Measurements from ENCODE around the gene ERC2.

The ERC2 gene

GRCh38 chr3:55585856-55586255 is 882.4 kb downstream of the ERC2 start:
- H3K4me3 ChIP-seq (ENCODE audit: low read depth, low read length) = no peak overlapping the region
- H3K27ac ChIP-seq = no peak overlapping the region
- TF ChIP-seq CTCF (IDR thresholded peaks at IDR 0.05) = no peak
- no peaks in the 10 kb centered on the region for H3K4me1 ChIP-seq
- no peaks in the 10 kb centered on the region for H3K79me2 ChIP-seq
- H2AFZ ChIP-seq = no peak overlapping the region
- no peaks in the 10 kb centered on the region for H3K36me3 ChIP-seq (ENCODE audit: control insufficient read depth, insufficient read depth, low read length)
- no peaks in the 10 kb centered on the region for H3K9me3 ChIP-seq (ENCODE audit: control insufficient read depth, low read length)
- no peak overlapping the region for H3K9ac ChIP-seq
- H3K27me3 ChIP-seq (ENCODE audit: control insufficient read depth, insufficient read depth, low read length) = no peaks in the 10 kb centered on the region
- H3K4me2 ChIP-seq (ENCODE audit: low read length) = no peak overlapping the region

- TF ChIP-seq CTCF (IDR thresholded peaks at IDR 0.05) = no peak
- Histone ChIP-seq H3K9ac (no peak overlapping the region), H3K79me2 (no peaks in the 10 kb centered on the region), H3K36me3 (ENCODE audit: control insufficient read depth, insufficient read depth, low read length) (no peaks in the 10 kb centered on the region), H3K4me1 (no peaks in the 10 kb centered on the region), H2AFZ (no peak overlapping the region), H3K27me3 (ENCODE audit: control insufficient read depth, insufficient read depth, low read length) (no peaks in the 10 kb centered on the region), H3K4me2 (ENCODE audit: low read length) (no peak overlapping the region), H3K9me3 (ENCODE audit: control insufficient read depth, low read length) (no peaks in the 10 kb centered on the region), H3K27ac (no peak overlapping the region), H3K4me3 (ENCODE audit: low read depth, low read length) (no peak overlapping the region)
These were observed 883.4 kb downstream of the ERC2 start for GRCh38 chr3:55584716-55585368.

- no peak for TF ChIP-seq CTCF (IDR thresholded peaks at IDR 0.05)
- H3K4me3 ChIP-seq (ENCODE audit: low read depth, low read length) = no peak overlapping the region
- H3K4me2 ChIP-seq (ENCODE audit: low read length) = no peak overlapping the region
- no peaks in the 10 kb centered on the region for H3K36me3 ChIP-seq (ENCODE audit: control insufficient read depth, insufficient read depth, low read length)
- H3K9ac ChIP-seq = no peak overlapping the region
- no peak overlapping the region for H3K27ac ChIP-seq
- H3K79me2 ChIP-seq = no peaks in the 10 kb centered on the region
- no peaks in the 10 kb centered on the region for H3K27me3 ChIP-seq (ENCODE audit: control insufficient read depth, insufficient read depth, low read length)
- no peak overlapping the region for H2AFZ ChIP-seq
- H3K9me3 ChIP-seq (ENCODE audit: control insufficient read depth, low read length) = no peaks in the 10 kb centered on the region
- H3K4me1 ChIP-seq = no peaks in the 10 kb centered on the region
These were observed 884.2 kb downstream of the ERC2 start for GRCh38 chr3:55584030-55584429.

- no peak for TF ChIP-seq CTCF (IDR thresholded peaks at IDR 0.05)
- Histone ChIP-seq H3K4me1 (no peaks in the 10 kb centered on the region), H3K27ac (no peak overlapping the region), H3K9me3 (ENCODE audit: control insufficient read depth, low read length) (no peaks in the 10 kb centered on the region), H3K79me2 (no peaks in the 10 kb centered on the region), H3K27me3 (ENCODE audit: control insufficient read depth, insufficient read depth, low read length) (no peaks in the 10 kb centered on the region), H3K4me3 (ENCODE audit: low read depth, low read length) (no peak overlapping the region), H3K36me3 (ENCODE audit: control insufficient read depth, insufficient read depth, low read length) (no peaks in the 10 kb centered on the region), H2AFZ (no peak overlapping the region), H3K4me2 (ENCODE audit: low read length) (no peak overlapping the region), H3K9ac (no peak overlapping the region)
These were observed 884.8 kb downstream of the ERC2 start for GRCh38 chr3:55583475-55583874.

GRCh38 chr3:55579496-55579895 is 888.8 kb downstream of the ERC2 start:
- no peak overlapping the region for H3K27ac ChIP-seq
- no peak overlapping the region for H3K4me2 ChIP-seq (ENCODE audit: low read length)
- H3K79me2 ChIP-seq = no peaks in the 10 kb centered on the region
- no peaks in the 10 kb centered on the region for H3K27me3 ChIP-seq (ENCODE audit: control insufficient read depth, insufficient read depth, low read length)
- no peaks in the 10 kb centered on the region for H3K9me3 ChIP-seq (ENCODE audit: control insufficient read depth, low read length)
- H3K4me1 ChIP-seq = no peaks in the 10 kb centered on the region
- no peak overlapping the region for H3K4me3 ChIP-seq (ENCODE audit: low read depth, low read length)
- TF ChIP-seq CTCF (IDR thresholded peaks at IDR 0.05) = no peak
- H3K36me3 ChIP-seq (ENCODE audit: control insufficient read depth, insufficient read depth, low read length) = no peaks in the 10 kb centered on the region
- H3K9ac ChIP-seq = no peak overlapping the region
- H2AFZ ChIP-seq = no peak overlapping the region
